ENCODE data around the gene ZNF362.

ZNF362 gene

GRCh38 chr1:33273961-33274371 lies 17.7 kb downstream of the ZNF362 start:
- DNase-seq (ENCODE audit: low read depth): no peak
- in situ Hi-C loops (cut with HindIII; ENCODE audit: low sequenced_read_pairs): no loop called here
- no peak overlapping the region for H3K4me3 ChIP-seq (ENCODE audit: low read depth, low read length)
- no peak for TF ChIP-seq CTCF (IDR thresholded peaks at IDR 0.05; ENCODE audit: low read depth, low read length, missing control alignments)

GRCh38 chr1:33274446-33274845 lies 18.2 kb downstream of the ZNF362 start:
- no peak overlapping the region for H3K4me3 ChIP-seq (ENCODE audit: low read depth, low read length)
- DNase-seq (ENCODE audit: low read depth): no peak
- in situ Hi-C loops (cut with HindIII; ENCODE audit: low sequenced_read_pairs): no loop called here
- TF ChIP-seq CTCF (IDR thresholded peaks at IDR 0.05; ENCODE audit: low read depth, low read length, missing control alignments): no peak

- TF ChIP-seq CTCF (IDR thresholded peaks at IDR 0.05; ENCODE audit: low read depth, low read length, missing control alignments): no peak
- DNase-seq (ENCODE audit: low read depth): no peak
- no peak overlapping the region for H3K4me3 ChIP-seq (ENCODE audit: low read depth, low read length)
- in situ Hi-C loops (cut with HindIII; ENCODE audit: low sequenced_read_pairs): no loop called here
Measured at GRCh38 chr1:33275195-33275594, 18.9 kb downstream of the ZNF362 start.

GRCh38 chr1:33275706-33276572 lies 19.6 kb downstream of the ZNF362 start:
- DNase-seq (ENCODE audit: low read depth): no peak
- in situ Hi-C loops (cut with HindIII; ENCODE audit: low sequenced_read_pairs): no loop called here
- no peak for TF ChIP-seq CTCF (IDR thresholded peaks at IDR 0.05; ENCODE audit: low read depth, low read length, missing control alignments)
- H3K4me3 ChIP-seq (ENCODE audit: low read depth, low read length): no peak overlapping the region

- TF ChIP-seq CTCF (IDR thresholded peaks at IDR 0.05; ENCODE audit: low read depth, low read length, missing control alignments): no peak
- H3K4me3 ChIP-seq (ENCODE audit: low read depth, low read length): no peak overlapping the region
- in situ Hi-C loops (cut with HindIII; ENCODE audit: low sequenced_read_pairs): no loop called here
- DNase-seq (ENCODE audit: low read depth): no peak
Measured at GRCh38 chr1:33276573-33277298, 20.4 kb downstream of the ZNF362 start.

GRCh38 chr1:33277488-33278084 lies 21.3 kb downstream of the ZNF362 start:
- no peak for TF ChIP-seq CTCF (IDR thresholded peaks at IDR 0.05; ENCODE audit: low read depth, low read length, missing control alignments)
- H3K4me3 ChIP-seq (ENCODE audit: low read depth, low read length): no peak overlapping the region
- no peak for DNase-seq (ENCODE audit: low read depth)
- in situ Hi-C loops (cut with HindIII; ENCODE audit: low sequenced_read_pairs): no loop called here
